Measurements from ENCODE around the gene LHFPL4. TPM values are rescaled to one million over a fixed set of nuclear protein-coding genes. Genes with fewer than 3 reads are reported as not detected.
A peak's percentile ranks its signal among the peaks of the same experiment; 100 is the strongest.

The LHFPL4 gene
- total RNA-seq, 1 experiment from 2014 or later = 16.3 TPM

GRCh38 chr3:9552252-9552999, 1.2 kb downstream of the LHFPL4 start:
- Histone ChIP-seq H3K4ac (ENCODE audit: low read depth, low read length) (no peak overlapping the region), H2BK120ac (ENCODE audit: low read depth, low read length, poor library complexity, severe bottlenecking) (no peak overlapping the region), H2BK15ac (ENCODE audit: low read depth, low read length) (no peak overlapping the region), H3K27ac (ENCODE audit: insufficient read length, low read depth, low read length) (no peak overlapping the region), H3K4me1 (ENCODE audit: insufficient read depth, low read length) (peaks cover 7% of the 10 kb centered on the region; the same call in 1 of the 2 replicates), H4K20me1 (ENCODE audit: control insufficient read depth, insufficient read depth, insufficient read length) (no peaks in the 10 kb centered on the region), H3T11ph (ENCODE audit: low read length) (no peak overlapping the region), H3K23me2 (ENCODE audit: insufficient read length, low read depth, low read length, poor library complexity, severe bottlenecking) (peaks cover 14% of the 10 kb centered on the region), H3K4me2 (ENCODE audit: insufficient read depth, insufficient read length, low read length) (peak overlapping the region; percentile 73), H2BK5ac (ENCODE audit: insufficient read length, low read length) (no peak overlapping the region), H3K23ac (ENCODE audit: insufficient read length, low read depth, low read length) (no peak overlapping the region), H3K27me3 (ENCODE audit: insufficient read depth, low read length) (no peaks in the 10 kb centered on the region), H4K5ac (ENCODE audit: insufficient read length, low read depth, low read length) (no peak overlapping the region), H2AK5ac (ENCODE audit: insufficient read length, low read length) (no peak overlapping the region), H4K91ac (ENCODE audit: insufficient read length, low read depth, low read length) (no peak overlapping the region), H3K18ac (ENCODE audit: insufficient read length, low read depth, low read length) (no peak overlapping the region), H3K79me2 (ENCODE audit: insufficient read depth, low read length) (no peaks in the 10 kb centered on the region), H2BK12ac (ENCODE audit: insufficient read length, low read depth, low read length) (no peak overlapping the region), H3K14ac (ENCODE audit: insufficient read depth, low read length) (no peak overlapping the region), H2BK20ac (ENCODE audit: low read depth, low read length, poor library complexity, severe bottlenecking) (no peak overlapping the region), H4K8ac (replicated peaks; ENCODE audit: insufficient read length, low read depth, low read length) (no peak overlapping the region), H3K79me1 (ENCODE audit: insufficient read depth, low read depth, low read length, poor library complexity, severe bottlenecking) (no peaks in the 10 kb centered on the region), H3K56ac (ENCODE audit: insufficient read length, low read depth, low read length) (no peak overlapping the region), H3K9me3 (ENCODE audit: control insufficient read depth, low read depth, low read length) (no peaks in the 10 kb centered on the region), H2AFZ (ENCODE audit: low read length) (no peak overlapping the region), H3K9ac (ENCODE audit: extremely low read depth, insufficient read length, low read length) (peak overlapping the region; percentile 38)
- H3K9me3 Mint-ChIP-seq = no peaks in the 10 kb centered on the region; a peak in 1 of 5 replicates
- peaks cover 3 to 11% (median 9%) of the 10 kb centered on the region in 3 experiments; a peak in 6 of 7 replicates for H3K36me3 Mint-ChIP-seq (ENCODE audit: insufficient read depth in 1 of 3, low read depth in 3 of 3)
- peaks cover 27 to 29% of the 10 kb centered on the region in 2 experiments for H3K4me1 Mint-ChIP-seq
- H3K27ac Mint-ChIP-seq = no peak overlapping the region
- H3K27me3 Mint-ChIP-seq (ENCODE audit: low read depth) = peaks cover 28% of the 10 kb centered on the region
- no CpG with 5 or more reads among the region's 57 CpGs for WGBS (ENCODE audit: extremely low coverage, insufficient read length, low lambda C conversion rate)
- DNase-seq = peak; percentile 93
- H3K4me3 Mint-ChIP-seq = peak overlapping the region; percentile 81 to 94
- TF ChIP-seq CTCF (conservative IDR thresholded peaks at IDR 0.05) = no peak

Data from H9 (cell line).